Smooth muscle cell of the coronary artery (primary cell): ENCODE measurements around the gene GC. TPM values are rescaled to one million over a fixed set of nuclear protein-coding genes. Genes with fewer than 3 reads are reported as not detected.

Source experiments
- total RNA-seq: library from RNA; depleted of rRNA; stranded (reverse); fragments of >200 nt; gene quantifications from 2 replicates; pipeline ENCODE4 v1.2.3, GENCODE V29; 2014; ENCODE audit warnings: low replicate concordance

GC gene
- not detected in 2 replicates for total RNA-seq

GRCh38 chr4:71783972-71784371 is at the start of gene GC:
Gene GC, minus strand, starts transcription at chr4:71784079. Its CDS starts 61 bp downstream, at chr4:71784018.

Other genes with a start within 250 kb of the GC start
- gene NPFFR2, start 247.9 kb upstream of the GC start, total RNA-seq: not detected in 2 replicates